ENCODE measurements around the gene GNL1.
A peak's percentile ranks its signal among the peaks of the same experiment; 100 is the strongest.

DNA sequence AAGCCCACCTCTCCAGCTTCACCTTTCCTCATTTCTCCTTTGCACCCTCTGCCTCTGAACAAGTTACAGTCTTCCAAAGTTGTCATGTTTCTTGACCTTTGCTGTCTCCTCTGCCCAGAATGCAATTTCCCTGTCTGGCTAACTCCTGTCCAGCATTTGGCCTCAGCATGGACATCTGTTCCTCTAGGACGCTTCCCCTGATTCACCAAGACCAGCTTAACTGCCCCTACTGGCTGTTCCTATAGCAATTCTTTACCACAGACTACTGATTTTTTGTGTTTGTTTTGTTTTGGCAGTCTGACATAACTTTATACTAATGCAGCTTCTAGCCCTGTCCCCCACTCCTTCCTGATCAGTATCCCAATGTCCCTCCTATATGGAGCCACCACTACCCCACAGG is 13.4 kb downstream of the GNL1 start:
- TF ChIP-seq EZH2phosphoT487 (IDR thresholded peaks at IDR 0.05; ENCODE audit: borderline replicate concordance, low read length) (no peak), EZH2 (IDR thresholded peaks at IDR 0.05; ENCODE audit: low read length, unreplicated experiment) (no peak)
- TF ChIP-seq, protein P1, sequence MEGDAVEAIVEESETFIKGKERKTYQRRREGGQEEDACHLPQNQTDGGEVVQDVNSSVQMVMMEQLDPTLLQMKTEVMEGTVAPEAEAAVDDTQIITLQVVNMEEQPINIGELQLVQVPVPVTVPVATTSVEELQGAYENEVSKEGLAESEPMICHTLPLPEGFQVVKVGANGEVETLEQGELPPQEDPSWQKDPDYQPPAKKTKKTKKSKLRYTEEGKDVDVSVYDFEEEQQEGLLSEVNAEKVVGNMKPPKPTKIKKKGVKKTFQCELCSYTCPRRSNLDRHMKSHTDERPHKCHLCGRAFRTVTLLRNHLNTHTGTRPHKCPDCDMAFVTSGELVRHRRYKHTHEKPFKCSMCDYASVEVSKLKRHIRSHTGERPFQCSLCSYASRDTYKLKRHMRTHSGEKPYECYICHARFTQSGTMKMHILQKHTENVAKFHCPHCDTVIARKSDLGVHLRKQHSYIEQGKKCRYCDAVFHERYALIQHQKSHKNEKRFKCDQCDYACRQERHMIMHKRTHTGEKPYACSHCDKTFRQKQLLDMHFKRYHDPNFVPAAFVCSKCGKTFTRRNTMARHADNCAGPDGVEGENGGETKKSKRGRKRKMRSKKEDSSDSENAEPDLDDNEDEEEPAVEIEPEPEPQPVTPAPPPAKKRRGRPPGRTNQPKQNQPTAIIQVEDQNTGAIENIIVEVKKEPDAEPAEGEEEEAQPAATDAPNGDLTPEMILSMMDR (conservative IDR thresholded peaks at IDR 0.05; ENCODE audit: low read depth, low read length), result peak; percentile 35; the same call in 1 of the 2 replicates
